ENCODE data around the gene SYNPR. TPM values are rescaled to one million over a fixed set of nuclear protein-coding genes. Genes with fewer than 3 reads are reported as not detected.

Gene SYNPR
- total RNA-seq, result not detected in 2 replicates

GRCh38 chr3:63278171-63279004 is at the start of gene SYNPR:
SYNPR (plus strand) TSS chr3:63278308.

DNA sequence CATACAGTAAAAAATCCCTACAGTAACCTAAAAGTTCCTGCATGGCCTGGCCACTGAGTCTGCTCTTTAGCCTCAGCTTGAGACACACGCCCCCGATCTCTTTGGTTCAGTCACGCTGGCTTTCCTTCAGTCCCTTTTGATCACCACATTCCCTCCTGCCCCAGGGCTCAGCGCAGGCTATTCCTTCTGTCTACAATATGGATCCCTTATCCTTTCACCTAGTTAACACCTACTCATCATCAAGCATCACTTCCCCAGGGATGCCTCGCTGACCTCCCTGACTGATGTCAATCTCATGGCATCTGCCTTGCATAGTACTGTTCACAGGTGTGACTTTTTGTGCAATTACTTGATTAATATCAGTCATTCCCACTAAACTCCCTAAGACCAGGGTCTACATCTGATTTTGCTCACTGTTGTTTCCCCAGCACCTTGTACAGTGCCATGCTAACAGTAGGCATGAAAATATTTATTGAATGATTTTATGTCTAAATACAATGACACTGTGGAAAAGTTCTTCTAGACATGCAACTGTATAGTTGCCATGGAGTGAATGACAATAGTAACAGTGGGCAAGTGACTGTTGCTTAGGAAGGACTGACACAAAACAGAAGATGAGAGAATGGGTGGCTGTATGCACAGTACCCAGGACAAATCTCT is 374.1 kb downstream of the SYNPR start, which contains the start of gene SNTN:
SNTN (plus strand) TSS at position 610 of the 660 bp plus-strand sequence; CDS start at position 623, 13 bp downstream.

Small RNA genes within 50 kb of the gene (small RNA-seq; reads per million reads assigned to genes)
- gene RNA5SP134, result not detected
